Caco-2 (cell line): ENCODE results near the gene RAPGEF5. TPM values are rescaled to one million over a fixed set of nuclear protein-coding genes. Genes with fewer than 3 reads are reported as not detected.

Source experiments
- BruUV-seq: library from RNA; stranded (reverse); fragments of 400-500 nt; replicated peaks from 2 replicates; lab custom pipeline; 2021; lab: Mats Ljungman, UMichigan
- CTCF ChIA-PET: fragments of 300-600 bp; sonication (Branson Sonifier 250); formaldehyde crosslinking; loops from one replicate; lab custom pipeline; 2022; ENCODE audit warnings: antibody characterized with exemption; lab: Charles Lee
- POLR2A ChIA-PET: fragments of 300-600 bp; sonication (Branson Sonifier 250); formaldehyde crosslinking; loops from one replicate; lab custom pipeline; 2022; ENCODE audit warnings: antibody characterized with exemption; lab: Charles Lee
- DNase-seq, 2 experiments: peaks; one replicate each; pipeline versions ENCODE4 v3.0.0 to v3.0.0-alpha.2; 2020 to 2022
- H3K27me3 ChIP-seq: replicated peaks from 2 replicates; pipeline ENCODE4 v1.6.0; 2011; ENCODE audit warnings: low read length; ENCODE audit not compliant: control insufficient read depth, insufficient read depth
- H3K36me3 ChIP-seq: 2 replicates; pipeline ENCODE4 v1.5.1; 2011; ENCODE audit warnings: low read length; ENCODE audit not compliant: control insufficient read depth, insufficient read depth
- H3K4me1 ChIP-seq: fragments of 250-450 bp; sonication (Bioruptor Pico); 2 replicates; pipeline ENCODE4 v1.5.1; 2020; ENCODE audit warnings: mild to moderate bottlenecking
- H3K4me3 ChIP-seq: 2 replicates; pipeline ENCODE4 v1.5.1; 2011; ENCODE audit warnings: low read depth, mild to moderate bottlenecking, control low read depth, low read length
- H3K9me3 ChIP-seq: fragments of 250-450 bp; sonication (Bioruptor Pico); 2 replicates; pipeline ENCODE4 v1.5.1; 2020; ENCODE audit warnings: mild to moderate bottlenecking, moderate library complexity
- H3K27ac Mint-ChIP-seq: one replicate; pipeline ENCODE4 v1.8.0; 2022; ENCODE audit warnings: mixed read lengths; ENCODE audit not compliant: unreplicated experiment
- H3K27me3 Mint-ChIP-seq: one replicate; pipeline ENCODE4 v1.8.0; 2022; ENCODE audit warnings: mixed read lengths; ENCODE audit not compliant: insufficient read depth, unreplicated experiment
- H3K36me3 Mint-ChIP-seq: one replicate; pipeline ENCODE4 v1.8.0; 2022; ENCODE audit warnings: mild to moderate bottlenecking, mixed read lengths; ENCODE audit not compliant: insufficient read depth, unreplicated experiment
- H3K4me1 Mint-ChIP-seq: one replicate; pipeline ENCODE4 v1.8.0; 2022; ENCODE audit warnings: low read depth, mixed read lengths; ENCODE audit not compliant: unreplicated experiment
- H3K4me3 Mint-ChIP-seq: one replicate; pipeline ENCODE4 v1.8.0; 2022; ENCODE audit warnings: mild to moderate bottlenecking, moderate library complexity, mixed read lengths; ENCODE audit not compliant: unreplicated experiment
- H3K9me3 Mint-ChIP-seq: one replicate; pipeline ENCODE4 v1.8.0; 2022; ENCODE audit warnings: mixed read lengths; ENCODE audit not compliant: unreplicated experiment
- intact Hi-C: fragments of 100-400 bp; cut with micrococcal nuclease; formaldehyde crosslinking; loops from one replicate; pipeline ENCODE4 v1.10.0; 2022; ENCODE audit not compliant: unreplicated experiment
- total RNA-seq: library from RNA; stranded (reverse); gene quantifications from 2 replicates; pipeline ENCODE4 v1.2.3, GENCODE V29; 2022
- TF ChIP-seq, protein P1 (sequence below), 2 experiments: fragments of 200-600 bp in 1 of 2; IDR thresholded peaks; 1 replicate in 1 of 2; 2 replicates in 1 of 2; pipeline versions ENCODE4 v1.5.1 to v1.8.0; 2011 to 2022; ENCODE audit warnings: antibody characterized with exemption in 1 of 2, control low read depth in 1 of 2, inconsistent platforms in 1 of 2, low read depth in 1 of 2, low read length in 1 of 2, mild to moderate bottlenecking in 1 of 2, moderate library complexity in 1 of 2; ENCODE audit not compliant: insufficient read depth in 1 of 2, severe bottlenecking in 1 of 2, unreplicated experiment in 1 of 2

RAPGEF5 gene
- total RNA-seq, 1 experiment from 2014 or later, result 16.9 TPM

GRCh38 chr7:22220941-22221340, 136.0 kb downstream of the RAPGEF5 start:
- TF ChIP-seq, protein P1, sequence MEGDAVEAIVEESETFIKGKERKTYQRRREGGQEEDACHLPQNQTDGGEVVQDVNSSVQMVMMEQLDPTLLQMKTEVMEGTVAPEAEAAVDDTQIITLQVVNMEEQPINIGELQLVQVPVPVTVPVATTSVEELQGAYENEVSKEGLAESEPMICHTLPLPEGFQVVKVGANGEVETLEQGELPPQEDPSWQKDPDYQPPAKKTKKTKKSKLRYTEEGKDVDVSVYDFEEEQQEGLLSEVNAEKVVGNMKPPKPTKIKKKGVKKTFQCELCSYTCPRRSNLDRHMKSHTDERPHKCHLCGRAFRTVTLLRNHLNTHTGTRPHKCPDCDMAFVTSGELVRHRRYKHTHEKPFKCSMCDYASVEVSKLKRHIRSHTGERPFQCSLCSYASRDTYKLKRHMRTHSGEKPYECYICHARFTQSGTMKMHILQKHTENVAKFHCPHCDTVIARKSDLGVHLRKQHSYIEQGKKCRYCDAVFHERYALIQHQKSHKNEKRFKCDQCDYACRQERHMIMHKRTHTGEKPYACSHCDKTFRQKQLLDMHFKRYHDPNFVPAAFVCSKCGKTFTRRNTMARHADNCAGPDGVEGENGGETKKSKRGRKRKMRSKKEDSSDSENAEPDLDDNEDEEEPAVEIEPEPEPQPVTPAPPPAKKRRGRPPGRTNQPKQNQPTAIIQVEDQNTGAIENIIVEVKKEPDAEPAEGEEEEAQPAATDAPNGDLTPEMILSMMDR (IDR thresholded peaks at IDR 0.05; ENCODE audit: insufficient read depth in 1 of 2, low read depth in 1 of 2, low read length in 1 of 2, severe bottlenecking in 1 of 2, unreplicated experiment in 1 of 2), result no peak
- Histone ChIP-seq H3K4me1 (no peaks in the 10 kb centered on the region), H3K27me3 (no peaks in the 10 kb centered on the region), H3K4me3 (no peak overlapping the region), H3K36me3 (peaks cover 2% of the 10 kb centered on the region; the same call in 1 of the 2 replicates), H3K9me3 (peaks cover 6% of the 10 kb centered on the region; the same call in 1 of the 2 replicates)
- ChIA-PET CTCF (no interaction called here), POLR2A (no interaction called here)
- Mint-ChIP-seq H3K9me3 (no peaks in the 10 kb centered on the region), H3K4me1 (no peaks in the 10 kb centered on the region), H3K4me3 (no peak overlapping the region), H3K27me3 (no peaks in the 10 kb centered on the region), H3K36me3 (no peaks in the 10 kb centered on the region), H3K27ac (no peak overlapping the region)
- intact Hi-C loops, result no loop called here
- no peak for DNase-seq
- no TSS peak for BruUV-seq

DNA sequence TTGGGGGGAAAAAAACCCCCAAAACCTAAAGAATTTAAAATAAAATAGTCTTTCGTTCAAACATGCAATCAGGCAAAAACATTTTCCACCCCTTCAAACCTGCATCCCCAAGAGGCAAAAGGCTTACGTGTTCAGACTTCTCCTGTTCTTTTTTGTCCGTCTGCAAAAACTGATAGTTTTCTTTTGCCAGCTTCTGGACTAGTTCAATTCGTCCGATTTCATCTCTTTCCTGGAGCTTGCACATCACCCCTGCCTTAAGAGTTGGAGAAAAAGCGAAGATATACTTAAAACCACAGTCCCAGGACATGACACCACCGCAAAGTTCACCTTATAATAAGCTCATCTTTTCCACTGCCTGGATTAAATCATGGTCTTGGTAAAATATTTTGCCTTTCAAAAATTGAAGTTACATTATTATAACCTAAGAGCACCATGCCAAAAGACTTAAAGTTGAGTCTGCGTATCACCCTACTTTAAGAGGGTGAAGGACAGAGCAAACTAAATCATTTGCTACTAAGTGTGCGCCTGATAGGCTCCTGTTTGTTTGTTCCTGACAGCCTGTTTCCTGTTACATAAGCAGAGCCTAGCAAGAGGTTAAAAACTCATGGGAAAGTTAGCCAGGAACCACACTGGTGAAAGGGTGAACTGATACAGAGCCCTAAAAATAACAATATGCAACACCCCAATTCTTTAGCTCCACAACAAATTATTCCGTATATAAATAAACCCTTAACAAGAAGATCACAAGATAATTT, 137.0 kb downstream of the RAPGEF5 start:
- Mint-ChIP-seq H3K36me3 (no peaks in the 10 kb centered on the region), H3K4me1 (no peaks in the 10 kb centered on the region), H3K27me3 (no peaks in the 10 kb centered on the region), H3K27ac (no peak overlapping the region), H3K9me3 (no peaks in the 10 kb centered on the region), H3K4me3 (no peak overlapping the region)
- no TSS peak for BruUV-seq
- CTCF ChIA-PET, result no interaction called here
- intact Hi-C loops, result no loop called here
- H3K4me3 ChIP-seq, result no peak overlapping the region
- H3K4me1 ChIP-seq, result no peaks in the 10 kb centered on the region
- TF ChIP-seq, protein P1 (IDR thresholded peaks at IDR 0.05; ENCODE audit: insufficient read depth in 1 of 2, low read depth in 1 of 2, low read length in 1 of 2, severe bottlenecking in 1 of 2, unreplicated experiment in 1 of 2), result no peak
- H3K27me3 ChIP-seq, result no peaks in the 10 kb centered on the region
- peaks cover 2% of the 10 kb centered on the region; the same call in 1 of the 2 replicates for H3K36me3 ChIP-seq
- peaks cover 6% of the 10 kb centered on the region; the same call in 1 of the 2 replicates for H3K9me3 ChIP-seq
- DNase-seq, result no peak
- POLR2A ChIA-PET, result no interaction called here

DNA sequence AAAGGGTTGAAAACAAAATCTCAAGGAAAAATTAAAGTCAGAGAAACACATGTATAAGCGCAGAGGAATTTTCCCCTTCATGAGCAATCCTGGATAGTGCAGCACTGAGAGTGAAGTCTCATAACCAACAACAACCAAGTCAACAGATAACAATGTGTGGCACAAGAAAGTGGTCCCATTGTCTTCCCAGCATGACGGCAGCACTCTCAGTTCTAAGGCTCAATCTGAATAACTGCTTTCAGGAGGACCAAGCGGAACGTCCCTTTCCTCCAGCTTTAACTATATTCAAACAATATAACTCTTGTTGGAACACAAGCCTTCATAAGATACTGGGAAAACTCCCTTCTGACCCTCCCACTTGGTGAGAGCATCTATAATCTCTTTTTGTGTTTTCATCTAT, 137.9 kb downstream of the RAPGEF5 start:
- Mint-ChIP-seq H3K27me3 (no peaks in the 10 kb centered on the region), H3K9me3 (no peaks in the 10 kb centered on the region), H3K36me3 (no peaks in the 10 kb centered on the region), H3K27ac (no peak overlapping the region), H3K4me1 (no peaks in the 10 kb centered on the region), H3K4me3 (no peak overlapping the region)
- Histone ChIP-seq H3K9me3 (peaks cover 6% of the 10 kb centered on the region; the same call in 1 of the 2 replicates), H3K27me3 (no peaks in the 10 kb centered on the region), H3K36me3 (peaks cover 2% of the 10 kb centered on the region; the same call in 1 of the 2 replicates), H3K4me3 (no peak overlapping the region), H3K4me1 (no peaks in the 10 kb centered on the region)
- ChIA-PET POLR2A (no interaction called here), CTCF (no interaction called here)
- intact Hi-C loops, result no loop called here
- TF ChIP-seq, protein P1 (IDR thresholded peaks at IDR 0.05; ENCODE audit: insufficient read depth in 1 of 2, low read depth in 1 of 2, low read length in 1 of 2, severe bottlenecking in 1 of 2, unreplicated experiment in 1 of 2), result no peak
- DNase-seq, result no peak
- no TSS peak for BruUV-seq
